GM23338 (cell line): ENCODE data around the gene EVX2. TPM values are rescaled to one million over a fixed set of nuclear protein-coding genes. Genes with fewer than 3 reads are reported as not detected.

Source experiments
- ATAC-seq: fragments of 200-7000 bp; cut with Tn5 transposase; 3 replicates; pipeline ENCODE4 v1.9.1; 2020
- DNase-seq: peaks from one replicate; pipeline ENCODE4 v3.0.0-alpha.2; 2015; ENCODE audit warnings: low spot score
- H2AFZ ChIP-seq: fragments of 200-600 bp; sonication (generic); 2 replicates; pipeline ENCODE4 v1.8.0; 2016; ENCODE audit warnings: antibody characterized with exemption, mild to moderate bottlenecking, moderate library complexity
- H3F3A ChIP-seq: fragments of 200-600 bp; sonication (generic); replicated peaks from 2 replicates; pipeline ENCODE4 v1.8.0; 2017; ENCODE audit warnings: antibody characterized with exemption, mixed run types, low read depth
- H3K27ac ChIP-seq: fragments of 200-600 bp; sonication (generic); 2 replicates; pipeline ENCODE4 v1.6.1; 2016; ENCODE audit warnings: low read depth
- H3K27me3 ChIP-seq: fragments of 200-600 bp; sonication (generic); 2 replicates; pipeline ENCODE4 v1.8.0; 2016; ENCODE audit warnings: mild to moderate bottlenecking, mixed run types, moderate library complexity; ENCODE audit not compliant: insufficient read depth
- H3K36me3 ChIP-seq: fragments of 200-600 bp; sonication (generic); 2 replicates; pipeline ENCODE4 v1.8.0; 2016; ENCODE audit warnings: mild to moderate bottlenecking; ENCODE audit not compliant: insufficient read depth
- H3K4me1 ChIP-seq: fragments of 200-600 bp; sonication (generic); 2 replicates; pipeline ENCODE4 v1.8.0; 2016; ENCODE audit warnings: mild to moderate bottlenecking, moderate library complexity; ENCODE audit not compliant: insufficient read depth
- H3K4me2 ChIP-seq: fragments of 200-600 bp; sonication (generic); 2 replicates; pipeline ENCODE4 v1.7.1; 2017; ENCODE audit warnings: mixed run types
- H3K4me3 ChIP-seq: fragments of 200-600 bp; sonication (generic); 2 replicates; pipeline ENCODE4 v1.6.1; 2016; ENCODE audit warnings: mixed run types
- H3K79me2 ChIP-seq: fragments of 200-600 bp; sonication (generic); replicated peaks from 2 replicates; pipeline ENCODE4 v1.8.0; 2017; ENCODE audit warnings: mild to moderate bottlenecking; ENCODE audit not compliant: insufficient read depth
- H3K9me2 ChIP-seq: fragments of 200-600 bp; sonication (generic); 2 replicates; pipeline ENCODE4 v1.8.0; 2017; ENCODE audit not compliant: insufficient read depth
- H4K20me1 ChIP-seq: fragments of 200-600 bp; sonication (generic); replicated peaks from 2 replicates; pipeline ENCODE4 v1.8.0; 2017; ENCODE audit warnings: mild to moderate bottlenecking; ENCODE audit not compliant: insufficient read depth
- H3K27ac Mint-ChIP-seq: 2 replicates; pipeline ENCODE4 v1.8.0; 2020; ENCODE audit warnings: inconsistent platforms, mild to moderate bottlenecking, moderate library complexity, mixed read lengths
- H3K27me3 Mint-ChIP-seq: 3 replicates; pipeline ENCODE4 v1.8.0; 2022; ENCODE audit warnings: low read depth, mild to moderate bottlenecking, moderate library complexity, mixed read lengths, inconsistent platforms; ENCODE audit not compliant: insufficient read depth, poor library complexity
- H3K36me3 Mint-ChIP-seq: 3 replicates; pipeline ENCODE4 v1.8.0; 2021; ENCODE audit warnings: low read depth, mild to moderate bottlenecking, inconsistent platforms, moderate library complexity, mixed read lengths
- H3K4me1 Mint-ChIP-seq: 3 replicates; pipeline ENCODE4 v1.8.0; 2020; ENCODE audit warnings: mild to moderate bottlenecking, inconsistent platforms, mixed read lengths
- H3K4me3 Mint-ChIP-seq: 3 replicates; pipeline ENCODE4 v1.8.0; 2021; ENCODE audit warnings: moderate library complexity, mild to moderate bottlenecking, inconsistent platforms, mixed read lengths
- H3K9me3 Mint-ChIP-seq: 3 replicates; pipeline ENCODE4 v1.8.0; 2020; ENCODE audit warnings: moderate library complexity, mild to moderate bottlenecking, inconsistent platforms, mixed read lengths
- CREB1 ChIP-seq: fragments of 250-450 bp; sonication (Bioruptor Pico); IDR thresholded peaks from 2 replicates; pipeline ENCODE4 v1.5.0; 2020; ENCODE audit warnings: low read depth, mild to moderate bottlenecking, moderate library complexity
- EZH2 ChIP-seq: fragments of 200-600 bp; sonication (generic); IDR thresholded peaks from one replicate; pipeline ENCODE4 v1.8.0; 2017; ENCODE audit warnings: antibody characterized with exemption, mild to moderate bottlenecking, low read depth; ENCODE audit not compliant: unreplicated experiment
- EZH2phosphoT487 ChIP-seq: fragments of 200-600 bp; sonication (generic); IDR thresholded peaks from one replicate; pipeline ENCODE4 v1.8.1; 2018; ENCODE audit warnings: antibody characterized with exemption; ENCODE audit not compliant: unreplicated experiment
- JUNB ChIP-seq: IDR thresholded peaks from one replicate; pipeline ENCODE4 v1.6.1; 2016; ENCODE audit warnings: antibody characterized with exemption; ENCODE audit not compliant: unreplicated experiment
- NANOG ChIP-seq: IDR thresholded peaks from 2 replicates; pipeline ENCODE4 v1.6.1; 2016; ENCODE audit warnings: antibody characterized with exemption, borderline replicate concordance
- POLR2AphosphoS5 ChIP-seq: IDR thresholded peaks from 2 replicates; pipeline ENCODE4 v1.6.1; 2016; ENCODE audit warnings: antibody characterized with exemption, low read depth
- STAT1 ChIP-seq: IDR thresholded peaks from one replicate; pipeline ENCODE4 v1.6.1; 2016; ENCODE audit warnings: antibody characterized with exemption; ENCODE audit not compliant: unreplicated experiment
- ZNF114 ChIP-seq: fragments of 250-450 bp; sonication (Bioruptor Pico); IDR thresholded peaks from 2 replicates; pipeline ENCODE4 v1.5.0; 2020; ENCODE audit warnings: mild to moderate bottlenecking, moderate library complexity
- ZNF331 ChIP-seq: fragments of 250-450 bp; sonication (Bioruptor Pico); IDR thresholded peaks from 2 replicates; pipeline ENCODE4 v1.5.0; 2020; ENCODE audit warnings: low read depth, mild to moderate bottlenecking, moderate library complexity
- polyA plus RNA-seq: library from polyadenylated mRNA; unstranded; fragments of >200 nt; fragmentation: Nextera tagmentation; extraction: Ambion mirVana; gene quantifications from 2 replicates; pipeline ENCODE4 v1.2.1, GENCODE V29; 2016
- total RNA-seq: library from RNA; depleted of rRNA; stranded (reverse); fragments of >200 nt; shearing (Covaris generic); gene quantifications from 2 replicates; pipeline ENCODE4 v1.2.3, GENCODE V29; 2014
- TF ChIP-seq, protein P1 (sequence below): IDR thresholded peaks from 2 replicates; pipeline ENCODE4 v1.6.1; 2016; ENCODE audit warnings: antibody characterized with exemption
- TF ChIP-seq, protein P2 (sequence below), 2 experiments: fragments of 200-600 bp in 1 of 2; sonication (generic) in 1 of 2; conservative IDR thresholded peaks; 2 replicates each; pipeline versions ENCODE4 v1.5.1 to v1.6.1; 2016 to 2017; ENCODE audit warnings: antibody characterized with exemption in 2 of 2, low read depth in 2 of 2, mild to moderate bottlenecking in 2 of 2, moderate library complexity in 1 of 2
- TF ChIP-seq, protein P3 (sequence below): IDR thresholded peaks from one replicate; pipeline ENCODE4 v1.6.1; 2018; ENCODE audit warnings: antibody characterized with exemption; ENCODE audit not compliant: unreplicated experiment

EVX2 gene
- total and polyA plus RNA-seq, 2 experiments from 2014 or later = 0.03 TPM; not detected in 1

DNA sequence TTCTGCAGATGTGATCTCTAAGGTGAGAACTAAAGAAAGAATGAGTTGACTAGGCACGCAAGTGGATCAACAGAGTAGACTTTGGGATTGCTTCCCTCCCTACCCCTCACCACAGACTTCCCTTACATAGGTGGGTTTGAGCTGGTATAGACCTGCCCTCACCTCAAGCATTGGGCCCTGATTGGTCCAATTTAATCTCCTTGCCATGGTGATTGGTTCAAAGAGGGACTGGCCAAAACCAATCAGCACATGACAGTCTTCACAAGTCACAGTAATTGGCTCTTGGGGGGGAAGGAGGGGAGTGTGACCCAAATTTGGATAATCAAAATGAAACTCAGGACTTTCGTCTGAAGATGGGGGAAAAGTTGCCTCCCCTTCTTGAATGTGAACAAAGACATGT lies 45.1 kb downstream of the EVX2 start (continued):
- TF ChIP-seq, protein P1, sequence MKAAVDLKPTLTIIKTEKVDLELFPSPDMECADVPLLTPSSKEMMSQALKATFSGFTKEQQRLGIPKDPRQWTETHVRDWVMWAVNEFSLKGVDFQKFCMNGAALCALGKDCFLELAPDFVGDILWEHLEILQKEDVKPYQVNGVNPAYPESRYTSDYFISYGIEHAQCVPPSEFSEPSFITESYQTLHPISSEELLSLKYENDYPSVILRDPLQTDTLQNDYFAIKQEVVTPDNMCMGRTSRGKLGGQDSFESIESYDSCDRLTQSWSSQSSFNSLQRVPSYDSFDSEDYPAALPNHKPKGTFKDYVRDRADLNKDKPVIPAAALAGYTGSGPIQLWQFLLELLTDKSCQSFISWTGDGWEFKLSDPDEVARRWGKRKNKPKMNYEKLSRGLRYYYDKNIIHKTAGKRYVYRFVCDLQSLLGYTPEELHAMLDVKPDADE = no peak
- TF ChIP-seq ZNF331 (no peak), EZH2 (no peak), ZNF114 (no peak), STAT1 (no peak)

DNA sequence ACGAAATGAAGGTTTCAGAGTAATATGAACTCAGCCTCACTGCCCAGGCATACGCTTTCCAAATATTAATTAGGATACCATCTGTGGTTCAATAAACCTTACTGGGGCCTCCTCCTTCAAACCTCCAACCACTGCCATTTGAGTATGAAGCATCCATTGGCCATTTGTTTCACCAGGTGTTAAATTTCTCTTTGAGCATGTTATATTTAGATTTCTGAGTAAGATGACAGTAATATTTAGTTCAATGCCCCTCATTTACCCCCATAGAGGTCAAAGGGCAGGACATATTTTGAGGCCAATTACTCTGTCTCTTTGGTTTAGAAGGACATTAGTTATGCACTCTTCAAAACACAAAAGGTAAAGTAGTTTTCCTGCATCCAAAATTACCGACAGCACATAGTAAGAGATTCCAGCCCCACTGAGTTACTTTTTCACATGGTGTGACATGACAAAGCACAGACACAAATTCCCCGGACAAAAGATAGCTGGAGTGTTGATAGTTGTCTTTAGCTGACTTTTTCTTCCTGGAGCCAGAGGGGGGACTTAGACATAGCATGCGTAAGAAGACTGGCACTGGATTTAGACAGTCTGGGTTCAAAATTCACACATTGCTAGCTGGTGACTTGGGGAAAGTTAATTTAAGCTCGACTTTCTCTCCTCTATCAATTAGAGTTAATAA lies 48.6 kb downstream of the EVX2 start:
- no peak overlapping the region for H3K4me3 Mint-ChIP-seq
- H3K27ac Mint-ChIP-seq = no peak overlapping the region
- TF ChIP-seq STAT1 = no peak
- no peak for TF ChIP-seq EZH2phosphoT487
- no peak for TF ChIP-seq EZH2
- TF ChIP-seq, protein P2, sequence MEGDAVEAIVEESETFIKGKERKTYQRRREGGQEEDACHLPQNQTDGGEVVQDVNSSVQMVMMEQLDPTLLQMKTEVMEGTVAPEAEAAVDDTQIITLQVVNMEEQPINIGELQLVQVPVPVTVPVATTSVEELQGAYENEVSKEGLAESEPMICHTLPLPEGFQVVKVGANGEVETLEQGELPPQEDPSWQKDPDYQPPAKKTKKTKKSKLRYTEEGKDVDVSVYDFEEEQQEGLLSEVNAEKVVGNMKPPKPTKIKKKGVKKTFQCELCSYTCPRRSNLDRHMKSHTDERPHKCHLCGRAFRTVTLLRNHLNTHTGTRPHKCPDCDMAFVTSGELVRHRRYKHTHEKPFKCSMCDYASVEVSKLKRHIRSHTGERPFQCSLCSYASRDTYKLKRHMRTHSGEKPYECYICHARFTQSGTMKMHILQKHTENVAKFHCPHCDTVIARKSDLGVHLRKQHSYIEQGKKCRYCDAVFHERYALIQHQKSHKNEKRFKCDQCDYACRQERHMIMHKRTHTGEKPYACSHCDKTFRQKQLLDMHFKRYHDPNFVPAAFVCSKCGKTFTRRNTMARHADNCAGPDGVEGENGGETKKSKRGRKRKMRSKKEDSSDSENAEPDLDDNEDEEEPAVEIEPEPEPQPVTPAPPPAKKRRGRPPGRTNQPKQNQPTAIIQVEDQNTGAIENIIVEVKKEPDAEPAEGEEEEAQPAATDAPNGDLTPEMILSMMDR (conservative IDR thresholded peaks at IDR 0.05; ENCODE audit: low read depth in 2 of 2) = no peak
- TF ChIP-seq, protein P3, sequence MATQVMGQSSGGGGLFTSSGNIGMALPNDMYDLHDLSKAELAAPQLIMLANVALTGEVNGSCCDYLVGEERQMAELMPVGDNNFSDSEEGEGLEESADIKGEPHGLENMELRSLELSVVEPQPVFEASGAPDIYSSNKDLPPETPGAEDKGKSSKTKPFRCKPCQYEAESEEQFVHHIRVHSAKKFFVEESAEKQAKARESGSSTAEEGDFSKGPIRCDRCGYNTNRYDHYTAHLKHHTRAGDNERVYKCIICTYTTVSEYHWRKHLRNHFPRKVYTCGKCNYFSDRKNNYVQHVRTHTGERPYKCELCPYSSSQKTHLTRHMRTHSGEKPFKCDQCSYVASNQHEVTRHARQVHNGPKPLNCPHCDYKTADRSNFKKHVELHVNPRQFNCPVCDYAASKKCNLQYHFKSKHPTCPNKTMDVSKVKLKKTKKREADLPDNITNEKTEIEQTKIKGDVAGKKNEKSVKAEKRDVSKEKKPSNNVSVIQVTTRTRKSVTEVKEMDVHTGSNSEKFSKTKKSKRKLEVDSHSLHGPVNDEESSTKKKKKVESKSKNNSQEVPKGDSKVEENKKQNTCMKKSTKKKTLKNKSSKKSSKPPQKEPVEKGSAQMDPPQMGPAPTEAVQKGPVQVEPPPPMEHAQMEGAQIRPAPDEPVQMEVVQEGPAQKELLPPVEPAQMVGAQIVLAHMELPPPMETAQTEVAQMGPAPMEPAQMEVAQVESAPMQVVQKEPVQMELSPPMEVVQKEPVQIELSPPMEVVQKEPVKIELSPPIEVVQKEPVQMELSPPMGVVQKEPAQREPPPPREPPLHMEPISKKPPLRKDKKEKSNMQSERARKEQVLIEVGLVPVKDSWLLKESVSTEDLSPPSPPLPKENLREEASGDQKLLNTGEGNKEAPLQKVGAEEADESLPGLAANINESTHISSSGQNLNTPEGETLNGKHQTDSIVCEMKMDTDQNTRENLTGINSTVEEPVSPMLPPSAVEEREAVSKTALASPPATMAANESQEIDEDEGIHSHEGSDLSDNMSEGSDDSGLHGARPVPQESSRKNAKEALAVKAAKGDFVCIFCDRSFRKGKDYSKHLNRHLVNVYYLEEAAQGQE = no peak
- TF ChIP-seq, protein P1 = no peak
- TF ChIP-seq ZNF114 = no peak
- TF ChIP-seq JUNB = no peak
- no peak for TF ChIP-seq ZNF331
- TF ChIP-seq CREB1 (CRISPR knock-in tag) = no peak
- TF ChIP-seq NANOG = no peak
- no peak for TF ChIP-seq POLR2AphosphoS5

More for the DNA sequence above, 48.6 kb downstream of the EVX2 start:
- Histone ChIP-seq H3F3A (no peaks in the 10 kb centered on the region), H3K36me3 (no peaks in the 10 kb centered on the region), H4K20me1 (no peaks in the 10 kb centered on the region), H3K27ac (no peak overlapping the region), H3K9me2 (no peaks in the 10 kb centered on the region), H3K4me2 (no peak overlapping the region), H3K4me3 (no peak overlapping the region), H3K79me2 (no peaks in the 10 kb centered on the region), H3K27me3 (no peaks in the 10 kb centered on the region), H2AFZ (no peak overlapping the region; the same call in 1 of the 2 replicates), H3K4me1 (no peaks in the 10 kb centered on the region)
- Mint-ChIP-seq H3K9me3 (no peaks in the 10 kb centered on the region), H3K4me1 (no peaks in the 10 kb centered on the region), H3K27me3 (no peaks in the 10 kb centered on the region), H3K36me3 (no peaks in the 10 kb centered on the region)
- DNase-seq (no peak), ATAC-seq (no peak)
